HEK293 (cell line): ENCODE results near the gene TRABD.

Experiments used
- GFI1B ChIP-seq: fragments of 450-650 bp; formaldehyde crosslinking; IDR thresholded peaks from 2 replicates; pipeline ENCODE4 v1.5.1; 2016; ENCODE audit warnings: missing biosample characterization, missing genetic modification characterization
- IKZF3 ChIP-seq: fragments of 450-650 bp; IDR thresholded peaks from 2 replicates; pipeline ENCODE4 v1.5.0; 2018; ENCODE audit warnings: missing biosample characterization, mild to moderate bottlenecking, missing genetic modification characterization, moderate library complexity
- KLF10 ChIP-seq: fragments of 450-650 bp; IDR thresholded peaks from 2 replicates; pipeline ENCODE4 v1.5.1; 2018; ENCODE audit warnings: missing biosample characterization, mild to moderate bottlenecking, missing genetic modification characterization
- KLF17 ChIP-seq: fragments of 450-650 bp; formaldehyde crosslinking; IDR thresholded peaks from 2 replicates; pipeline ENCODE4 v1.5.1; 2016; ENCODE audit warnings: missing biosample characterization, missing genetic modification characterization
- KLF9 ChIP-seq: fragments of 450-650 bp; formaldehyde crosslinking; IDR thresholded peaks from 2 replicates; pipeline ENCODE4 v1.5.1; 2016; ENCODE audit warnings: missing biosample characterization, missing genetic modification characterization, low read depth
- PRDM6 ChIP-seq: fragments of 450-650 bp; formaldehyde crosslinking; IDR thresholded peaks from 2 replicates; pipeline ENCODE4 v1.5.1; 2017; ENCODE audit warnings: missing biosample characterization, missing genetic modification characterization
- REPIN1 ChIP-seq: fragments of 450-650 bp; formaldehyde crosslinking; IDR thresholded peaks from 2 replicates; pipeline ENCODE4 v1.5.1; 2017; ENCODE audit warnings: missing biosample characterization, missing genetic modification characterization, low read depth
- SCRT2 ChIP-seq: fragments of 450-650 bp; formaldehyde crosslinking; IDR thresholded peaks from 2 replicates; pipeline ENCODE4 v1.5.1; 2016; ENCODE audit warnings: missing biosample characterization, missing genetic modification characterization
- SETDB1 ChIP-seq: IDR thresholded peaks from one replicate; pipeline ENCODE4 v1.6.1; 2017; ENCODE audit warnings: mild to moderate bottlenecking, low read length, moderate library complexity, mixed read lengths; ENCODE audit not compliant: insufficient read length
- SP7 ChIP-seq: fragments of 450-650 bp; formaldehyde crosslinking; IDR thresholded peaks from 2 replicates; pipeline ENCODE4 v1.5.1; 2016; ENCODE audit warnings: missing biosample characterization, missing genetic modification characterization
- ZBTB17 ChIP-seq: fragments of 450-650 bp; formaldehyde crosslinking; IDR thresholded peaks from 2 replicates; pipeline ENCODE4 v1.5.1; 2016; ENCODE audit warnings: missing biosample characterization, missing genetic modification characterization
- ZEB2 ChIP-seq: fragments of 450-650 bp; formaldehyde crosslinking; IDR thresholded peaks from 2 replicates; pipeline ENCODE4 v1.5.1; 2016; ENCODE audit warnings: missing biosample characterization, missing genetic modification characterization
- ZNF121 ChIP-seq: fragments of 450-650 bp; formaldehyde crosslinking; IDR thresholded peaks from 2 replicates; pipeline ENCODE4 v1.5.1; 2016; ENCODE audit warnings: missing biosample characterization, missing genetic modification characterization
- ZNF146 ChIP-seq: fragments of 450-650 bp; formaldehyde crosslinking; IDR thresholded peaks from 2 replicates; pipeline ENCODE4 v1.5.1; 2016; ENCODE audit warnings: missing biosample characterization, missing genetic modification characterization
- ZNF214 ChIP-seq: fragments of 450-650 bp; formaldehyde crosslinking; IDR thresholded peaks from 2 replicates; pipeline ENCODE4 v1.5.1; 2017; ENCODE audit warnings: missing biosample characterization, mild to moderate bottlenecking, missing genetic modification characterization, borderline replicate concordance
- ZNF292 ChIP-seq: fragments of 450-650 bp; formaldehyde crosslinking; IDR thresholded peaks from 2 replicates; pipeline ENCODE4 v1.5.1; 2016; ENCODE audit warnings: low read depth, missing biosample characterization, missing genetic modification characterization, borderline replicate concordance
- ZNF335 ChIP-seq: fragments of 450-650 bp; formaldehyde crosslinking; conservative IDR thresholded peaks from 2 replicates; pipeline ENCODE4 v1.5.1; 2016; ENCODE audit warnings: missing biosample characterization, missing genetic modification characterization
- ZNF362 ChIP-seq: fragments of 450-650 bp; formaldehyde crosslinking; IDR thresholded peaks from 2 replicates; pipeline ENCODE4 v1.5.1; 2016; ENCODE audit warnings: missing biosample characterization, missing genetic modification characterization
- ZNF366 ChIP-seq: fragments of 450-650 bp; formaldehyde crosslinking; conservative IDR thresholded peaks from 2 replicates; pipeline ENCODE4 v1.5.1; 2016; ENCODE audit warnings: missing biosample characterization, missing genetic modification characterization
- ZNF433 ChIP-seq: fragments of 450-650 bp; formaldehyde crosslinking; IDR thresholded peaks from 2 replicates; pipeline ENCODE4 v1.5.1; 2016; ENCODE audit warnings: missing biosample characterization, missing genetic modification characterization, low read depth
- ZNF571 ChIP-seq: fragments of 450-650 bp; formaldehyde crosslinking; IDR thresholded peaks from 2 replicates; pipeline ENCODE4 v1.5.0; 2017; ENCODE audit warnings: missing biosample characterization, missing genetic modification characterization
- ZNF600 ChIP-seq: fragments of 450-650 bp; formaldehyde crosslinking; IDR thresholded peaks from 2 replicates; pipeline ENCODE4 v1.5.1; 2016; ENCODE audit warnings: missing biosample characterization, missing genetic modification characterization
- ZNF624 ChIP-seq: fragments of 450-650 bp; formaldehyde crosslinking; IDR thresholded peaks from 2 replicates; pipeline ENCODE4 v1.5.1; 2017; ENCODE audit warnings: missing biosample characterization, missing genetic modification characterization
- ZNF626 ChIP-seq: fragments of 450-650 bp; sonication (Bioruptor Pico); formaldehyde crosslinking; IDR thresholded peaks from 2 replicates; pipeline ENCODE4 v1.5.1; 2018; ENCODE audit warnings: missing biosample characterization, missing genetic modification characterization, inconsistent platforms
- ZNF645 ChIP-seq: fragments of 450-650 bp; formaldehyde crosslinking; IDR thresholded peaks from 2 replicates; pipeline ENCODE4; 2016; ENCODE audit warnings: missing biosample characterization, missing genetic modification characterization
- ZNF658 ChIP-seq: fragments of 450-650 bp; formaldehyde crosslinking; IDR thresholded peaks from 2 replicates; pipeline ENCODE4; 2016; ENCODE audit warnings: missing biosample characterization, missing genetic modification characterization
- ZNF704 ChIP-seq: fragments of 450-650 bp; formaldehyde crosslinking; IDR thresholded peaks from 2 replicates; pipeline ENCODE4 v1.5.1; 2016; ENCODE audit warnings: missing biosample characterization, missing genetic modification characterization
- ZSCAN23 ChIP-seq: fragments of 450-650 bp; formaldehyde crosslinking; IDR thresholded peaks from 2 replicates; pipeline ENCODE4 v1.5.1; 2016; ENCODE audit warnings: missing biosample characterization, missing genetic modification characterization
- ZXDB ChIP-seq: fragments of 450-650 bp; formaldehyde crosslinking; IDR thresholded peaks from 2 replicates; pipeline ENCODE4 v1.5.1; 2016; ENCODE audit warnings: missing biosample characterization, missing genetic modification characterization
- TF ChIP-seq, protein P1 (sequence below): fragments of 450-650 bp; IDR thresholded peaks from 2 replicates; pipeline ENCODE4 v1.5.1; 2018; ENCODE audit warnings: missing biosample characterization, mild to moderate bottlenecking, missing genetic modification characterization

The TRABD gene

GRCh38 chr22:50190182-50190940 is 4.6 kb downstream of the TRABD start (continued):
- TF ChIP-seq SP7: peak; percentile 80
- TF ChIP-seq ZNF121 (tag by site-specific recombination): 0 out of 2 replicates have a peak, but pooled peaks have one; percentile 22
- TF ChIP-seq ZNF624 (tag by site-specific recombination): no peak
- peak; percentile 94 for TF ChIP-seq KLF17 (tag by site-specific recombination)
- no peak for TF ChIP-seq ZNF146 (tag by site-specific recombination)
- no peak for TF ChIP-seq ZNF362
- peak; percentile 68; the same call in 1 of the 2 replicates for TF ChIP-seq ZEB2 (tag by site-specific recombination)
- peak; percentile 46 for TF ChIP-seq ZNF335 (tag by site-specific recombination)
- TF ChIP-seq ZSCAN23 (tag by site-specific recombination): no peak
- no peak for TF ChIP-seq ZNF433 (tag by site-specific recombination)
- TF ChIP-seq ZNF571 (tag by site-specific recombination): no peak
- TF ChIP-seq REPIN1 (tag by site-specific recombination): no peak
- TF ChIP-seq, protein P1, sequence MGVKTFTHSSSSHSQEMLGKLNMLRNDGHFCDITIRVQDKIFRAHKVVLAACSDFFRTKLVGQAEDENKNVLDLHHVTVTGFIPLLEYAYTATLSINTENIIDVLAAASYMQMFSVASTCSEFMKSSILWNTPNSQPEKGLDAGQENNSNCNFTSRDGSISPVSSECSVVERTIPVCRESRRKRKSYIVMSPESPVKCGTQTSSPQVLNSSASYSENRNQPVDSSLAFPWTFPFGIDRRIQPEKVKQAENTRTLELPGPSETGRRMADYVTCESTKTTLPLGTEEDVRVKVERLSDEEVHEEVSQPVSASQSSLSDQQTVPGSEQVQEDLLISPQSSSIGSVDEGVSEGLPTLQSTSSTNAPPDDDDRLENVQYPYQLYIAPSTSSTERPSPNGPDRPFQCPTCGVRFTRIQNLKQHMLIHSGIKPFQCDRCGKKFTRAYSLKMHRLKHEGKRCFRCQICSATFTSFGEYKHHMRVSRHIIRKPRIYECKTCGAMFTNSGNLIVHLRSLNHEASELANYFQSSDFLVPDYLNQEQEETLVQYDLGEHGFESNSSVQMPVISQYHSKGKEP (tag by site-specific recombination): no peak
- TF ChIP-seq SETDB1: no peak
- peak; percentile 40 for TF ChIP-seq KLF10 (tag by site-specific recombination)
- TF ChIP-seq GFI1B: no peak
- TF ChIP-seq ZNF626 (tag by site-specific recombination): no peak
- TF ChIP-seq ZNF658 (tag by site-specific recombination): no peak
- TF ChIP-seq ZNF214 (tag by site-specific recombination): no peak
- TF ChIP-seq ZNF645 (tag by site-specific recombination): no peak
- no peak for TF ChIP-seq ZNF704 (tag by site-specific recombination)
- TF ChIP-seq IKZF3 (tag by site-specific recombination): no peak
- peak; percentile 92 for TF ChIP-seq KLF9 (tag by site-specific recombination)
- peak; percentile 81 for TF ChIP-seq ZBTB17 (tag by site-specific recombination)
- TF ChIP-seq PRDM6 (tag by site-specific recombination): no peak
- TF ChIP-seq ZNF600 (tag by site-specific recombination): peak; percentile 57; the same call in 1 of the 2 replicates
- no peak for TF ChIP-seq ZNF292
- peak; percentile 28; the same call in 1 of the 2 replicates for TF ChIP-seq SCRT2 (tag by site-specific recombination)
- peak; percentile 85 for TF ChIP-seq ZXDB (tag by site-specific recombination)
- no peak; the same call in 1 of the 2 replicates for TF ChIP-seq ZNF366 (tag by site-specific recombination)
